HepG2 (cell line): ENCODE results near the gene RBM8A. TPM values are rescaled to one million over a fixed set of nuclear protein-coding genes. Genes with fewer than 3 reads are reported as not detected.
A peak's percentile ranks its signal among the peaks of the same experiment; 100 is the strongest.

Source experiments
- ETV5 ChIP-seq: IDR thresholded peaks from 2 replicates; pipeline ENCODE4 v1.6.1; 2018; ENCODE audit warnings: missing biosample characterization, missing genetic modification reagents, inconsistent platforms, borderline replicate concordance
- HBP1 ChIP-seq: IDR thresholded peaks from 2 replicates; pipeline ENCODE4 v1.6.1; 2016; ENCODE audit warnings: low read depth, control low read depth
- KLF12 ChIP-seq: sonication (generic); formaldehyde crosslinking; IDR thresholded peaks from 2 replicates; pipeline ENCODE4 v1.4.0; 2020; ENCODE audit warnings: missing genetic modification reagents, borderline replicate concordance
- NFYB ChIP-seq: sonication (generic); formaldehyde crosslinking; IDR thresholded peaks from 2 replicates; pipeline ENCODE4 v1.4.0; 2020; ENCODE audit warnings: missing genetic modification reagents
- NONO ChIP-seq, 2 experiments: fragments of 450-650 bp in 1 of 2; sonication (generic) in 1 of 2; formaldehyde crosslinking in 1 of 2; IDR thresholded peaks in 1 of 2; conservative IDR thresholded peaks in 1 of 2; 2 replicates each; pipeline versions ENCODE4 v1.6.1 to v1.8.0; 2017 to 2022; ENCODE audit warnings: mild to moderate bottlenecking in 1 of 2, missing genetic modification reagents in 1 of 2, moderate library complexity in 1 of 2
- RBM39 ChIP-seq: fragments of 200-400 bp; formaldehyde crosslinking; IDR thresholded peaks from one replicate; pipeline ENCODE4 v1.6.1; 2018; ENCODE audit warnings: antibody characterized with exemption, mild to moderate bottlenecking, low read depth, low read length; ENCODE audit not compliant: poor library complexity, severe bottlenecking
- SOX5 ChIP-seq: IDR thresholded peaks from 2 replicates; pipeline ENCODE4 v1.6.1; 2016; ENCODE audit warnings: borderline replicate concordance
- TERF1 ChIP-seq: sonication (generic); formaldehyde crosslinking; IDR thresholded peaks from 2 replicates; pipeline ENCODE4 v1.8.0; 2022; ENCODE audit warnings: mild to moderate bottlenecking, missing genetic modification reagents, moderate library complexity
- TGIF2 ChIP-seq: IDR thresholded peaks from 2 replicates; pipeline ENCODE4 v1.6.1; 2016; ENCODE audit warnings: control low read depth, missing compliant biosample characterization
- TMF1 ChIP-seq: sonication (generic); formaldehyde crosslinking; IDR thresholded peaks from 2 replicates; pipeline ENCODE4 v1.8.1; 2022; ENCODE audit warnings: low read depth, missing genetic modification reagents
- ZBTB7A ChIP-seq: sonication (generic); formaldehyde crosslinking; IDR thresholded peaks from 2 replicates; pipeline ENCODE4 v1.8.0; 2022; ENCODE audit warnings: mild to moderate bottlenecking, missing genetic modification reagents
- ZNF512 ChIP-seq: sonication (generic); formaldehyde crosslinking; IDR thresholded peaks from 2 replicates; pipeline ENCODE4 v1.4.0; 2020; ENCODE audit warnings: mild to moderate bottlenecking, missing genetic modification reagents
- ZNF512B ChIP-seq: sonication (generic); formaldehyde crosslinking; IDR thresholded peaks from 2 replicates; pipeline ENCODE4 v1.5.1; 2020; ENCODE audit warnings: missing genetic modification reagents, mild to moderate bottlenecking, borderline replicate concordance
- ZNF569 ChIP-seq: sonication (generic); formaldehyde crosslinking; IDR thresholded peaks from 2 replicates; pipeline ENCODE4 v1.5.0; 2020; ENCODE audit warnings: mild to moderate bottlenecking, missing genetic modification reagents, moderate library complexity, borderline replicate concordance
- ZNF770 ChIP-seq: sonication (generic); formaldehyde crosslinking; IDR thresholded peaks from 2 replicates; pipeline ENCODE4 v1.5.0; 2020; ENCODE audit warnings: mild to moderate bottlenecking, missing genetic modification reagents
- ZNF891 ChIP-seq: sonication (generic); formaldehyde crosslinking; IDR thresholded peaks from 2 replicates; pipeline ENCODE4 v1.5.0; 2020; ENCODE audit warnings: mild to moderate bottlenecking, missing genetic modification reagents
- polyA plus RNA-seq, 8 experiments: library from polyadenylated mRNA; depleted of rRNA in 3 of 8; stranded (reverse) in 7 of 8; unstranded in 1 of 8; fragments of >200 nt; fragmentation: Illumina TruSeq in 4 of 8; extraction: Trizol in 4 of 8; gene quantifications; 2 replicates each; pipeline versions ENCODE4 v1.2.1 to v1.2.3, GENCODE V29; 2011 to 2016; ENCODE audit warnings: low read depth in 4 of 8, missing spikeins in 1 of 8, mixed read lengths in 1 of 8; ENCODE audit not compliant: insufficient read depth in 1 of 8
- total RNA-seq, 5 experiments: library from RNA; depleted of rRNA; stranded (reverse); fragments of >200 nt; fragmentation: Illumina TruSeq; extraction: Trizol; gene quantifications; 2 replicates each; pipeline ENCODE4 v1.2.3, GENCODE V29; 2016; ENCODE audit warnings: low read depth in 1 of 5

Gene RBM8A
- total and polyA plus RNA-seq, 2 of the 13 experiments (the other 11 are each of a cell fraction or from before 2014, with no cell fraction given), result 106 to 162 TPM

- no peak for TF ChIP-seq TERF1 (CRISPR knock-in tag)
- 0 out of 2 replicates have a peak, but pooled peaks have one; percentile 72 for TF ChIP-seq KLF12 (CRISPR knock-in tag)
- TF ChIP-seq RBM39, result no peak
- TF ChIP-seq NFYB (CRISPR knock-in tag), result peak; percentile 81
- no peak for TF ChIP-seq ZNF569 (CRISPR knock-in tag)
- TF ChIP-seq SOX5 (CRISPR knock-in tag), result no peak
- TF ChIP-seq TGIF2, result peak; percentile 34
- no peak for TF ChIP-seq ZNF770 (CRISPR knock-in tag)
- no peak for TF ChIP-seq TMF1 (CRISPR knock-in tag)
- peak; percentile 76 for TF ChIP-seq HBP1
- TF ChIP-seq ZBTB7A (CRISPR knock-in tag), result no peak
- no peak for TF ChIP-seq NONO (IDR thresholded peaks at IDR 0.05)
- TF ChIP-seq NONO (CRISPR knock-in tag; conservative IDR thresholded peaks at IDR 0.05), result no peak
- no peak for TF ChIP-seq ZNF512B (CRISPR knock-in tag)
- TF ChIP-seq ETV5 (CRISPR knock-in tag), result 0 out of 2 replicates have a peak, but pooled peaks have one; percentile 18
- TF ChIP-seq ZNF891, result no peak
- no peak for TF ChIP-seq ZNF512
Observed at GRCh38 chr1:145957443-145958319, 30.4 kb upstream of the RBM8A start, which contains the start of gene LIX1L (continued).
